Activated CD8-positive, alpha-beta T cell treated with anti-CD3 and anti-CD28 coated beads for 36 hours (primary cell): ENCODE measurements around the gene UGT1A6. TPM values are rescaled to one million over a fixed set of nuclear protein-coding genes. Genes with fewer than 3 reads are reported as not detected.

ENCODE experiments used
- ATAC-seq: fragments of 200-7000 bp; cut with Tn5 transposase; one replicate; pipeline ENCODE4 v1.10.0; 2021; ENCODE audit warnings: mild to moderate bottlenecking, moderate library complexity
- CTCF ChIA-PET: fragments of 350-600 bp; sonication (Branson Sonifier 250); formaldehyde crosslinking; loops from one replicate; lab custom pipeline; 2021; ENCODE audit warnings: antibody characterized with exemption; lab: Charles Lee
- POLR2A ChIA-PET: fragments of 350-600 bp; sonication (Branson Sonifier 250); formaldehyde crosslinking; loops from one replicate; lab custom pipeline; 2021; ENCODE audit warnings: antibody characterized with exemption; lab: Charles Lee
- DNase-seq: peaks from one replicate; pipeline ENCODE4 v3.0.0-alpha.2; 2020
- H3K27ac Mint-ChIP-seq: one replicate; pipeline ENCODE4 v1.8.0; 2021; ENCODE audit warnings: mild to moderate bottlenecking, mixed read lengths
- H3K27me3 Mint-ChIP-seq: one replicate; pipeline ENCODE4 v1.8.0; 2021; ENCODE audit warnings: mixed read lengths
- H3K36me3 Mint-ChIP-seq: one replicate; pipeline ENCODE4 v1.8.0; 2021; ENCODE audit warnings: low read depth, mixed read lengths
- H3K4me1 Mint-ChIP-seq: one replicate; pipeline ENCODE4 v1.8.0; 2021; ENCODE audit warnings: low read depth, mixed read lengths
- H3K4me3 Mint-ChIP-seq: one replicate; pipeline ENCODE4 v1.8.0; 2021; ENCODE audit warnings: mild to moderate bottlenecking, moderate library complexity, mixed read lengths
- H3K9me3 Mint-ChIP-seq: one replicate; pipeline ENCODE4 v1.8.0; 2021; ENCODE audit warnings: mixed read lengths
- intact Hi-C: fragments of 100-400 bp; cut with micrococcal nuclease; formaldehyde crosslinking; loops from one replicate; pipeline ENCODE4 v1.10.0; 2022
- total RNA-seq, 2 experiments: library from RNA; stranded (reverse); gene quantifications; one replicate each; pipeline ENCODE4 v1.2.3, GENCODE V29; 2021
- TF ChIP-seq, protein P1 (sequence below): fragments of 200-600 bp; IDR thresholded peaks from one replicate; pipeline ENCODE4 v1.8.0; 2022; ENCODE audit warnings: antibody characterized with exemption, mild to moderate bottlenecking

UGT1A6 gene
- total RNA-seq, 2 experiments from 2014 or later = not detected

DNA sequence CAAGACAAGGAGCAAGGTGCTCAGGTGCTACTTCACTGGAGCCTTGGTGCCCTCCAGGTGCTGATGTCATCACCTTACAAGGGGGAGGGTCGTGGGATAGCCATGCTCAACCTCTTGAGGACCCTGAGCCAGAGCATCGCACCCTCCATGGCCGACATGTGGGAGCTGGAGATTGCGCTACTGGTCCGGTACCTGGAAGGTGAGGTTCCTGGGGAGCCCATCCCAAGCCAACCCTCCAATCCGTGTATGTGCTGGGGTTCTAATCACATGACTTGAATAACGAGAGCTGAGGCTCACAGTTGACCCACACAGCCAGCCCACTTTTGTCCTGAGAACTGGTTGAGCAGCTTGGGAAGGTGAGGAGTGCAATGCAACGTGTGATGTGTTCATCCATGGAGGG lies 111.3 kb downstream of the UGT1A6 start:
- DNase-seq (no peak), ATAC-seq (no peak)
- H3K36me3 Mint-ChIP-seq = no peaks in the 10 kb centered on the region
- H3K4me1 Mint-ChIP-seq = peaks cover 2% of the 10 kb centered on the region
- TF ChIP-seq, protein P1, sequence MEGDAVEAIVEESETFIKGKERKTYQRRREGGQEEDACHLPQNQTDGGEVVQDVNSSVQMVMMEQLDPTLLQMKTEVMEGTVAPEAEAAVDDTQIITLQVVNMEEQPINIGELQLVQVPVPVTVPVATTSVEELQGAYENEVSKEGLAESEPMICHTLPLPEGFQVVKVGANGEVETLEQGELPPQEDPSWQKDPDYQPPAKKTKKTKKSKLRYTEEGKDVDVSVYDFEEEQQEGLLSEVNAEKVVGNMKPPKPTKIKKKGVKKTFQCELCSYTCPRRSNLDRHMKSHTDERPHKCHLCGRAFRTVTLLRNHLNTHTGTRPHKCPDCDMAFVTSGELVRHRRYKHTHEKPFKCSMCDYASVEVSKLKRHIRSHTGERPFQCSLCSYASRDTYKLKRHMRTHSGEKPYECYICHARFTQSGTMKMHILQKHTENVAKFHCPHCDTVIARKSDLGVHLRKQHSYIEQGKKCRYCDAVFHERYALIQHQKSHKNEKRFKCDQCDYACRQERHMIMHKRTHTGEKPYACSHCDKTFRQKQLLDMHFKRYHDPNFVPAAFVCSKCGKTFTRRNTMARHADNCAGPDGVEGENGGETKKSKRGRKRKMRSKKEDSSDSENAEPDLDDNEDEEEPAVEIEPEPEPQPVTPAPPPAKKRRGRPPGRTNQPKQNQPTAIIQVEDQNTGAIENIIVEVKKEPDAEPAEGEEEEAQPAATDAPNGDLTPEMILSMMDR = no peak
- H3K9me3 Mint-ChIP-seq = no peaks in the 10 kb centered on the region
- intact Hi-C loops = no loop called here
- H3K27ac Mint-ChIP-seq = no peak overlapping the region
- peaks cover 7% of the 10 kb centered on the region for H3K27me3 Mint-ChIP-seq
- CTCF ChIA-PET = interaction anchor here (1.8 kb wide), 1 partner anchor 8 kb away, joined by 5 read pairs; no protein-coding TSS in a partner anchor
- no peak overlapping the region for H3K4me3 Mint-ChIP-seq
- POLR2A ChIA-PET = interaction anchor here (0.6 kb wide), 1 partner anchor 78 kb away, joined by 3 read pairs; no protein-coding TSS in a partner anchor

DNA sequence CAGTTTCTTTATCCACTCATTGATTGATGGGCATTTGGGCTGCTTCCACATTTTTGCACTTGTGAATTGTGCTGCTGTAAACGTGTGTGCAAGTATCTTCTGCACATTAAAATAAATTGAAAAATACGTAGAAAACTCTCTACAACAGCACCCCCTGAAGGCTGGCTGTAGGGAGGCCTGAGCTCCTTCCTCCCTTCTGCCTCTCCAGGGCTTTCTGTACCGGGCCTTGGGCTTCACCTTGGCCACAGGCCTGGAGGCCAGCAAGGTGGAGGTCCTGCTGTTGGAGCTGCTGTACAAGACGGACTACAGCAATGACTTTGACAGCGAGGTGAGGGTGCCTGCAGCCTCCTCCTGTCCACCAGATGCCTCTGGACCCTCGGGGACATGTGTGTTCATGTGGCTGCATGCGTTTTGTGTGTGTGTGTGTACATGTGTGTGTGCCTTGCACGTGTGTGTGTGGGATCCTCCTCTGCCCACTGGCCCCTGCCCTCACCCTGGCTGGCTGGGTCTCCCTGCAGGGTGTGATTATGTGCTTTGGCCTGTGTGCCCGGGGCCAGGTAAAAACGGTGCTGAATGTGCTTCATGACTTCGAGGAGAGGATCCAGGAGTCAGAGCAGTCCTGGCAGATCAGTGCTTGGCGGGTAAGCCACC lies 114.7 kb downstream of the UGT1A6 start:
- Mint-ChIP-seq H3K4me1 (no peaks in the 10 kb centered on the region), H3K9me3 (no peaks in the 10 kb centered on the region), H3K36me3 (no peaks in the 10 kb centered on the region), H3K4me3 (no peak overlapping the region), H3K27me3 (peaks cover 9% of the 10 kb centered on the region), H3K27ac (no peak overlapping the region)
- no peak for DNase-seq
- ATAC-seq = no peak
- TF ChIP-seq, protein P1 = no peak
- intact Hi-C loops = no loop called here
- ChIA-PET CTCF (interaction anchor here (1.3 kb wide), 1 partner anchor 12 kb away, joined by 3 read pairs; no protein-coding TSS in a partner anchor), POLR2A (no interaction called here)

DNA sequence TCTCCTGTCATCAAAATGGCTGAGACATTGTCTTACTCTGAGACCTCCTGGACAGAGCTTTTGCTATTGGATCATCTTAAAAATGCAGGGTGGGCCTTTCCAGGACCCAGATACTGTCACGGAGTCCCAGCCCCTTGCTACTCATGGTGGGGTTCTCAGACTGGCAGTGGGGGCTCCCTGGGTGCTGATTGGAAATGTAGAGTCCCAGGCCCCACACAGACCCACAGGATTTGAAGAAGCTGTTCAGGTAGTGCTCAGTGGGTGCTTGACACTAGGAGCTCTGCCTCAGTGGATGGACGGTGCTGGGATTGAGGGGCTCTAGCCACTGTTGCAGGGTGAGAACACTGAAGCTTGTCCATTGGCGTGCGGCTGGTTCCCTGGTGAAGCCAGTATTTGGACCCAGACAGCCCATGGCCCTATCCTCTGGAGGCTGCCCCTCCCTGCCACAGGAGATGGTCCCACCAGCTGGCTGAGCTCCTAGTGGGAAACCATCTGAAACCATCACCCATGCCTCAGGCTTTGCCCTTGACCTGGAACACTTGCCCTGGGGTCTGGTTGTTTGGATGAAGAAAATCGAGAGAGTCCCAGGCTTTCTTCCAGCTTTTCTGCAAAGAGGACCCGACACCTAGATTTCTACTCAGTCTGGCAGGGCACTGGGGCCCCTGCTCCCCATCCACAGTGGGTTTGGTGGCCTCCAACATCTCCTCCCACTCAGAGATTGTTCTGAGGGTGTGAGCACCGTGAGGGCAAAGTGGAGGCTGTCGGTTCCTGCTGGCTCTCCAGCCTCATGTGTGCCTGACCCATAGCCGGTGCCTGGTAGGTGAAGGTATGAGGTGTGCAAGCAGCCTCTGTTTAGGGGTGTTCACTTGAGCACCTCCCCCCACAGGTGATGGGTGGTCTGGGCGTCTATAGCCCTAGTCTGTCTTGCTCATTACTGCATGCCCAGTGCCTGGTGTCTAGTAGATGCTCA lies 115.6 kb downstream of the UGT1A6 start:
- Mint-ChIP-seq H3K27me3 (peaks cover 6% of the 10 kb centered on the region), H3K9me3 (no peaks in the 10 kb centered on the region), H3K4me1 (no peaks in the 10 kb centered on the region), H3K4me3 (no peak overlapping the region), H3K27ac (no peak overlapping the region), H3K36me3 (no peaks in the 10 kb centered on the region)
- DNase-seq (no peak), ATAC-seq (no peak)
- TF ChIP-seq, protein P1 = no peak
- CTCF ChIA-PET = interaction anchor here (1.3 kb wide), 1 partner anchor 11 kb away, joined by 3 read pairs; no protein-coding TSS in a partner anchor
- POLR2A ChIA-PET = no interaction called here
- intact Hi-C loops = no loop called here

DNA sequence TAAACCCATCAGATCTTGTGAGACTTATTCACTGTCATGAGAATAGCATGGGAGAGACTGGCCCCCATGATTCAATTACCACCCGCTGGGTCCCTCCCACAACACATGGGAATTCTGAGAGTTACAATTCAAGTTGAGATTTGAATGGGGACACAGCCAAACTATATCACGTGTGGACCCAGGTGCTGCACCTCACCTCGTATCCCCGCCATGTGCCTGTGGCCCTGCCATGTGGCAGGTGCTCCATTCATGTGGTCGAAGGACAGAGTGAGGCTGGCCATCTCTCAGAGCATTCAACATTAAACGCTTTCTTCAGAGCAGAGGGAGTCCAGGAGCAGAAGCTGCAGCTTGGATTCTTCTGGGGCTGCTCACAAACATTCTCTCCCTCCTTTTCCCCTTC lies 117.7 kb downstream of the UGT1A6 start:
- no peak overlapping the region for H3K4me3 Mint-ChIP-seq
- POLR2A ChIA-PET = no interaction called here

More for the DNA sequence above, 117.7 kb downstream of the UGT1A6 start:
- TF ChIP-seq, protein P1 = no peak
- intact Hi-C loops = no loop called here
- Mint-ChIP-seq H3K27ac (no peak overlapping the region), H3K36me3 (no peaks in the 10 kb centered on the region), H3K9me3 (no peaks in the 10 kb centered on the region), H3K27me3 (peaks cover 5% of the 10 kb centered on the region), H3K4me1 (no peaks in the 10 kb centered on the region)
- CTCF ChIA-PET = no interaction called here
- no peak for DNase-seq
- no peak for ATAC-seq
